G401 (cell line): ENCODE measurements around the gene DVL2. TPM values are rescaled to one million over a fixed set of nuclear protein-coding genes. Genes with fewer than 3 reads are reported as not detected.
A peak's percentile ranks its signal among the peaks of the same experiment; 100 is the strongest.
"Not testable (repeated sequence)": the region's sequence is repeated elsewhere in the genome, so short reads cannot be mapped to it uniquely, and the experiment has no call there.

ENCODE experiments used
- DNase-seq: peaks from one replicate; pipeline ENCODE4 v3.0.0-alpha.2; 2015; ENCODE audit warnings: low spot score
- in situ Hi-C: cut with HindIII; loops from 2 replicates; pipeline ENCODE4 v1.10.0; 2016; ENCODE audit warnings: low sequenced_read_pairs, mixed read lengths
- total RNA-seq: library from RNA; depleted of rRNA; stranded (reverse); fragments of >200 nt; shearing (Covaris generic); gene quantifications from 2 replicates; pipeline ENCODE4 v1.2.3, GENCODE V29; 2014; rRNA removed

DVL2 gene
- total RNA-seq, 1 experiment from 2014 or later: 89.9 TPM

GRCh38 chr17:7183433-7184090 is 50.8 kb downstream of the DVL2 start:
- in situ Hi-C loops: no loop called here

DNA sequence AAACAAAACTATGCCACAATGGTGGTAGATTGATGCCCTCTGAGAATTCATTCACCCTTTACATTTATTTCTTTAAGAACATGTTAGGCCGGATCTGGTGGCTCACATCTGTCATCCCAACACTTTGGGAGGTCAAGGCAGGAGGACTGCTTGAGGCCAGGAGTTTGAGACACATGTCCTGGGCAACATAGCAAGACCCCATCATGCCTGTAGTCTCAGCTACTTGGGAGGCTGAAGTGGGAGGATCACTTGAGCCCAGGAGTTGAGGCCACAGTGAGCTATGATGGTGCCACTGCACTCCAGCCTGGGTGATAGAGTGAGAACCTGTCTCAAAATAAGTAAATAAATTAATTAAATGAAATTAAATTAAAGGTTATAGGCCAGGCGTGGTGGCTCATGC is 52.2 kb downstream of the DVL2 start:
- DNase-seq, in situ Hi-C loops: not testable (repeated sequence)

More at GRCh38 chr17:7183433-7184090, 50.8 kb downstream of the DVL2 start:
- no peak for DNase-seq

DNA sequence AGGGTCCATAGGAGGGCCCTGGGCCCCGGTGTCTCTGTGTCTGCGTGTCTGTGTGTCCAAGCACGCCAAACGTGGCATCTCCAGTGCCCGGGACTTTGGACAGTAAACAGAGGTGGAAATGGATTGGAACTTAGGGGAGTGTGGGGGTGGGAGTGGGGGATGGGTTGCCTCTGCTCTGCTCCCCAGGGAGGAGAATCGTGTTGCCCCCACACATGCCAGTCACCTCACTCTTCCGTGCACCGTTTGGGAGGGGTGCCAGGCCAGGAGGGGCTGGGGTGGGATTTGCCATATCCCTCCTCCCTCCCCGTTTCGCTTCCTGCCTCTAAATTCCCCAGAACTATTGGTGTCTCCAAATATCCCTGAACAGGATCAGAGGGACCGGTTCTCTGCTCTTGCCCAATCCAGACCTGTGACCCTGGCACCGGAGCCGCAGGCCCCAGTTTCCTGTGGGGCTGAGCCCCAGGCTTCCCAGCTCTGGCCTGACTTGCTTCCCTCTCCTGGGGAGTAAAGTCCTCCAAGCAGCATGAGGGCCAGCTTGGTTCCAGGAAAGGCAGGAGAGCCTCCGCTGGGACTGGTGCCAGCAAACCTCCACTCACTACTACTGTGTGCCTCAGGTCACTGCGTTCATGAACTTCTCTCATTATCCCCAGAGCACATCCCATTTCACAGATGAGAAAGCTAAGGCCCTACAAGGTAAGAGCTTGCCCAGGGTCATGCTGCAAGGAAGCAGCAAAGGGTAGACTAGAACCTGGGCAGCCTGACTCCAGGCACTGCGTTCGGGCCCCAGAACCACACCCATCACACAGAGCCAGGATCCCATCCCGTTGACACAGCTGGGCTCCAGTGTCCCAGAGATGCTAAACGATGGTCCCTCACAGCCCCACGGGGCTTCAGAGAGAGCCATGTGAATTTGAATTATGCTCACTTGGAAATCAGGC is 54.7 kb downstream of the DVL2 start, which contains the start of gene ASGR1:
ASGR1 (minus strand) TSS at position 54 of the 938 bp plus-strand sequence. CDS start 807 bp downstream, outside the sequence.
- DNase-seq: no peak
- in situ Hi-C loops: no loop called here

DNA sequence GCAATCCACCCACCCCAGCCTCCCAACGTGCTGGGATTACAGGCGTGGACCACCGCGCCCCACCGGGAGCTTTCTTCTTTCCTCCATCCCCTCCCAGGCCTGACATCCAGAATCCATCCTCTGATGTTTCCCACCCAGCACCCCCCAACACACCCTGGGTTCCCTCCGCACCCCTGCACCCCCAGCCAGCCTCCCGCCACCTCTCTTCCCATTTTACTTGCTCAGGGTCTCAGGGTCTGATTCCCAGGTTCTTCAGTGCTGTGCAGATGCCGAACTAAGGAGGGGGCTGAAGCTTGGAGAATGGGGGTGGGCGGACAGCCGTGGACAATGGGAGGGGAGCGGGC is 55.4 kb downstream of the DVL2 start:
- in situ Hi-C loops: no loop called here

GRCh38 chr17:7177954-7178477 is 56.3 kb downstream of the DVL2 start:
- DNase-seq: no peak
- in situ Hi-C loops: no loop called here

More for the DNA sequence above, 55.4 kb downstream of the DVL2 start:
- DNase-seq: no peak

GRCh38 chr17:7177191-7177953 is 56.9 kb downstream of the DVL2 start:
- in situ Hi-C loops: no loop called here
- peak; percentile 85 for DNase-seq

DNA sequence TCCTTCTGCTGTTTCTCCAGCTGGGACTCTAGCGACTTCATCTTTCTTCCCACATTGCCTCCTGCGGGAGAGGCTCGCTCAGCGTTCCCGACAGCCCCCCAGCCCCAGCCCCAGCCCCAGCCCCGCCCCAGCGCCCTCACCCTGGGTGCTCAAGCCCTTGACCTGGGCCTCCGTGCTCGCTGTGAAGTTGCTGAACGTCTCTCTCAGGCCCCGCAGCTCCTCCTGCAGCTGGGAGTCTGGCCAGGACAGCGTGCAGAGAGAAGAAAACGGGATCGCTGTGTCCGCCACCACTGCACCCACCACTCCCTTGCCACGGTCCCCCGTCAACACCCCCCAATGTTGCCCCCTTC is 57.5 kb downstream of the DVL2 start:
- no peak for DNase-seq
- in situ Hi-C loops: no loop called here

- no peak for DNase-seq
- in situ Hi-C loops: no loop called here
These were observed 58.0 kb downstream of the DVL2 start for GRCh38 chr17:7176107-7176840.

Other genes starting within 250 kb of the DVL2 start
- gene ALOX12, start 238.5 kb downstream of the DVL2 start, total RNA-seq: not detected in 2 replicates
- 189 and 195 TPM in 2 replicates for gene RNASEK, start 221.9 kb downstream of the DVL2 start, total RNA-seq
- gene BCL6B, start 211.5 kb downstream of the DVL2 start, total RNA-seq: not detected in 2 replicates
- 5.3 and 9.8 TPM in 2 replicates for gene SLC16A13, start 198.5 kb downstream of the DVL2 start, total RNA-seq
- not detected in 2 replicates for gene SLC16A11, start 190.4 kb downstream of the DVL2 start, total RNA-seq
- not detected in 2 replicates for gene CLEC10A, start 154.3 kb downstream of the DVL2 start, total RNA-seq
- not detected in 2 replicates for gene ASGR2, start 119.7 kb downstream of the DVL2 start, total RNA-seq
- 3.3 and 7.1 TPM in 2 replicates for gene ASGR1, start 55.1 kb downstream of the DVL2 start, total RNA-seq
- 15.5 and 18.8 TPM in 2 replicates for gene DLG4, start 14.7 kb downstream of the DVL2 start, total RNA-seq
- 399 and 405 TPM in 2 replicates for gene ACADVL, start 14.6 kb downstream of the DVL2 start, total RNA-seq
- gene PHF23, start 4.9 kb upstream of the DVL2 start, total RNA-seq: 113 and 121 TPM in 2 replicates
- 227 and 249 TPM in 2 replicates for gene GABARAP, start 7.9 kb upstream of the DVL2 start, total RNA-seq
- 18.3 and 26.8 TPM in 2 replicates for gene CTDNEP1, start 17.2 kb upstream of the DVL2 start, total RNA-seq
- gene ELP5, start 17.7 kb upstream of the DVL2 start, total RNA-seq: 74.1 and 95.6 TPM in 2 replicates
- 0.17 and 3.5 TPM in 2 replicates for gene CLDN7, start 28.0 kb upstream of the DVL2 start, total RNA-seq
- 2.3 and 2.7 TPM in 2 replicates for gene SLC2A4, start 47.2 kb upstream of the DVL2 start, total RNA-seq
- 20.5 and 20.9 TPM in 2 replicates for gene YBX2, start 60.1 kb upstream of the DVL2 start, total RNA-seq
- gene EIF5A, start 73.1 kb upstream of the DVL2 start, total RNA-seq: 1,140 and 1,147 TPM in 2 replicates
- 109 and 113 TPM in 2 replicates for gene GPS2, start 80.8 kb upstream of the DVL2 start, total RNA-seq
- gene NEURL4, start 94.8 kb upstream of the DVL2 start, total RNA-seq: 21.4 and 50.0 TPM in 2 replicates
- gene ACAP1, start 102.0 kb upstream of the DVL2 start, total RNA-seq: 0.61 TPM in 1 of 2 replicates, not detected in the other
- 12.0 and 14.3 TPM in 2 replicates for gene KCTD11, start 117.6 kb upstream of the DVL2 start, total RNA-seq
- gene TMEM95, start 120.6 kb upstream of the DVL2 start, total RNA-seq: not detected in 2 replicates
- not detected in 2 replicates for gene TNK1, start 146.6 kb upstream of the DVL2 start, total RNA-seq
- gene PLSCR3, start 160.0 kb upstream of the DVL2 start, total RNA-seq: 7.9 and 8.3 TPM in 2 replicates
- 200 and 369 TPM in 2 replicates for gene TMEM256, start 169.6 kb upstream of the DVL2 start, total RNA-seq
- 5.5 and 6.8 TPM in 2 replicates for gene NLGN2, start 173.3 kb upstream of the DVL2 start, total RNA-seq
- gene SPEM1, start 185.8 kb upstream of the DVL2 start, total RNA-seq: not detected in 2 replicates
- gene SPEM2, start 191.1 kb upstream of the DVL2 start, total RNA-seq: not detected in 2 replicates
- gene SPEM3, start 194.3 kb upstream of the DVL2 start, total RNA-seq: not detected in 2 replicates
- 4.6 and 4.9 TPM in 2 replicates for gene TMEM102, start 200.9 kb upstream of the DVL2 start, total RNA-seq
- gene FGF11, start 205.0 kb upstream of the DVL2 start, total RNA-seq: 20.4 and 24.2 TPM in 2 replicates
- 7.6 and 24.0 TPM in 2 replicates for gene CHRNB1, start 210.5 kb upstream of the DVL2 start, total RNA-seq
- gene ZBTB4, start 245.1 kb upstream of the DVL2 start, total RNA-seq: 4.1 and 4.4 TPM in 2 replicates
- gene SLC35G6, start 246.9 kb upstream of the DVL2 start, total RNA-seq: not detected in 2 replicates
- 52.7 and 52.8 TPM in 2 replicates for gene POLR2A, start 249.8 kb upstream of the DVL2 start, total RNA-seq